GM12874 (cell line): ENCODE data around the gene GRIN3B.

Source experiments
- CTCF ChIP-seq: IDR thresholded peaks from 2 replicates; pipeline ENCODE4 v1.5.1; 2011; ENCODE audit warnings: low read depth, mild to moderate bottlenecking, control low read depth, low read length, moderate library complexity; ENCODE audit not compliant: insufficient read depth

The GRIN3B gene

GRCh38 chr19:1002600-1002999, 2.4 kb downstream of the GRIN3B start:
- no peak for TF ChIP-seq CTCF

- TF ChIP-seq CTCF = no peak
Measured at GRCh38 chr19:1003283-1003682, 3.1 kb downstream of the GRIN3B start.

GRCh38 chr19:1004204-1004802, 4.1 kb downstream of the GRIN3B start:
- TF ChIP-seq CTCF = no peak

GRCh38 chr19:1004803-1005664, 4.8 kb downstream of the GRIN3B start:
- TF ChIP-seq CTCF = no peak

GRCh38 chr19:1006711-1007398, 6.6 kb downstream of the GRIN3B start:
- no peak for TF ChIP-seq CTCF

- no peak for TF ChIP-seq CTCF
Measured at GRCh38 chr19:1007399-1008251, 7.4 kb downstream of the GRIN3B start.
